Keratinocyte (primary cell): ENCODE measurements around the gene ADAMTS2.

Experiments used
- EZH2 ChIP-seq: IDR thresholded peaks from one replicate; pipeline ENCODE4 v1.6.1; 2012; ENCODE audit warnings: inconsistent platforms, mild to moderate bottlenecking, low read length, moderate library complexity
- TF ChIP-seq, protein P1 (sequence below), 3 experiments: IDR thresholded peaks in 1 of 3; conservative IDR thresholded peaks in 1 of 3; optimal IDR thresholded peaks in 1 of 3; 2 replicates in 2 of 3; 3 replicates in 1 of 3; pipeline versions ENCODE3 to v1.5.1; 2011; ENCODE audit warnings: low read length in 3 of 3, mild to moderate bottlenecking in 3 of 3, moderate library complexity in 2 of 3, control low read depth in 1 of 3, inconsistent platforms in 1 of 3; ENCODE audit not compliant: insufficient read depth in 2 of 3; ENCODE audit errors: extremely low read depth in 1 of 3

DNA sequence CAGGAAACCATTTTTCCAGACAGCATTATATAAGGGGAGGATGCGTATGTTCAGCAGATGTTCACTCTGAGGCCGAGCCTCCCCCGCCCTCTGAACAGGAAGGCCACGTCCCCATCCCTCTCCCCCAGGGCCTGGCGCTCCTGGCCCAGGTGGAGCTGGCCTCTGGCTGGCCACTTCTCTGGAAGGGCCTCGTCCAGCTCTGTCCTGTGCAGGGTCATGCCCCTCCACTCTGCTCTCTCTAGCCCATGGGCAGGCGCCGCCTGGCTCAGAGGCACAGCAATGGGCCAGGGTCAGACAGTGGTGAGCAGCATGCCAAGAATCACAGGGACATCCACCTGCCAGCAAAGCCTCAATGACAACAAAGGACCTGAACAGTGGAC lies 34.2 kb downstream of the ADAMTS2 start:
- TF ChIP-seq EZH2: no peak
- TF ChIP-seq, protein P1, sequence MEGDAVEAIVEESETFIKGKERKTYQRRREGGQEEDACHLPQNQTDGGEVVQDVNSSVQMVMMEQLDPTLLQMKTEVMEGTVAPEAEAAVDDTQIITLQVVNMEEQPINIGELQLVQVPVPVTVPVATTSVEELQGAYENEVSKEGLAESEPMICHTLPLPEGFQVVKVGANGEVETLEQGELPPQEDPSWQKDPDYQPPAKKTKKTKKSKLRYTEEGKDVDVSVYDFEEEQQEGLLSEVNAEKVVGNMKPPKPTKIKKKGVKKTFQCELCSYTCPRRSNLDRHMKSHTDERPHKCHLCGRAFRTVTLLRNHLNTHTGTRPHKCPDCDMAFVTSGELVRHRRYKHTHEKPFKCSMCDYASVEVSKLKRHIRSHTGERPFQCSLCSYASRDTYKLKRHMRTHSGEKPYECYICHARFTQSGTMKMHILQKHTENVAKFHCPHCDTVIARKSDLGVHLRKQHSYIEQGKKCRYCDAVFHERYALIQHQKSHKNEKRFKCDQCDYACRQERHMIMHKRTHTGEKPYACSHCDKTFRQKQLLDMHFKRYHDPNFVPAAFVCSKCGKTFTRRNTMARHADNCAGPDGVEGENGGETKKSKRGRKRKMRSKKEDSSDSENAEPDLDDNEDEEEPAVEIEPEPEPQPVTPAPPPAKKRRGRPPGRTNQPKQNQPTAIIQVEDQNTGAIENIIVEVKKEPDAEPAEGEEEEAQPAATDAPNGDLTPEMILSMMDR (optimal IDR thresholded peaks at IDR 0.05 in 1 of 3, IDR thresholded peaks at IDR 0.05 in 1 of 3, conservative IDR thresholded peaks at IDR 0.05 in 1 of 3; ENCODE audit: extremely low read depth in 1 of 3, insufficient read depth in 2 of 3, low read length in 3 of 3): no peak
